CD1c-positive myeloid dendritic cell (primary cell): Measurements from ENCODE around the gene ADARB2.
"Not testable (repeated sequence)": the region's sequence is repeated elsewhere in the genome, so short reads cannot be mapped to it uniquely, and the experiment has no call there.

Experiments
- DNase-seq: peaks from one replicate; pipeline ENCODE4 v3.0.0-alpha.2; 2016; ENCODE audit errors: extremely low spot score

Gene ADARB2

DNA sequence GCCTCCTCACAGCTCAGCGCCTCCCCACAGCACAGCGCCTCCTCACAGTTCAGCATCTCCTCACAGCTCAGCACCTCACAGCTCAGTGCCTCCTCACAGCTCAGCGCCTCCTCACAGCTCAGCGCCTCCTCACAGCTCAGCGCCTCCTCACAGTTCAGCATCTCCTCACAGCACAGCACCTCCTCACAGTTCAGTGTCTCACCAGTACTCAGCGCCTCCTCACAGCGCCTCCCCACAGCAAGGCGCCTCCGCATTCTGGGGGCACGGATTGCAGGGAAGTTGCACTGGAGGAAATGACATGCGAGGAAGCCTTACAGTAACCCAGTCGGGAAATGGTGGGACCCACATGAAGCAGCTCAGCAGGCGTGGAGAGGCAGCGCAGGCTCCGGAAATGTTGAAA, 409.6 kb downstream of the ADARB2 start:
- no peak for DNase-seq

DNA sequence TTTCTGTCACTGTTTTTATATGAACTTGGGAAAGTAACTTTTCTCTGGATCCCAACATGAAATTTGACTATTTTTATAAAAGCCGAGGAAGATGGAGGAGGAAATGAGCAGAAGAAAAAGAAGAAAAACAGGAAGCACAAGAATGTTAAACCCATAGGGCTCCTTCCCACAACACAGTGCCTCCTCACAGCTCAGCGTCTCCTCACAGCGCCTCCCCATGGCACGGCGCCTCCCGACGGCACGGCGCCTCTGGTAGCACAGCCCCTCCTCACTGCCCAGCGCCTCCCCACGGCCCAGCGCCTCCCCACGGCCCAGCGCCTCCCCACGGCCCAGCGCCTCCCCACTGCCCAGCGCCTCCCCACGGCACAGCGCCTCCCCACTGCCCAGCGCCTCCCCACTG, 410.8 kb downstream of the ADARB2 start:
- not testable (repeated sequence) for DNase-seq

DNA sequence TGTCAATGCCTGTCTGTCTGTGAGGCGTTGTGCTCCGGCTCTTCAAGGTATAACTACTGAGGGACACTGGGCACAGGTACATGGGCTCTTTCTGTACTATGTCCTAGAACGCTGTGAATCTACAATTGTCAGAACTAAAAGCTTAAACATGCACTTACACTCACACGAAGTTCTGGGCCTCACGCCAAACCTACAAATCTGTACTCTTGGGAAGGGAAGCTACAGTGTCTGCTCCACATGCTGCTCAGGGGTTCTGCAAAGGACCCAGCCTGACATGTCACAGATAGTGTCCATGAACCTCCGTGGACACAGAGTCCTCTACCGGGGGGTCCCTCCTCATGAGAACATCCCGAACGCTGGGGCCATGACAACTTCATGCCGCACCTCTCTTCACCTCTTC, 412.4 kb downstream of the ADARB2 start:
- no peak for DNase-seq

DNA sequence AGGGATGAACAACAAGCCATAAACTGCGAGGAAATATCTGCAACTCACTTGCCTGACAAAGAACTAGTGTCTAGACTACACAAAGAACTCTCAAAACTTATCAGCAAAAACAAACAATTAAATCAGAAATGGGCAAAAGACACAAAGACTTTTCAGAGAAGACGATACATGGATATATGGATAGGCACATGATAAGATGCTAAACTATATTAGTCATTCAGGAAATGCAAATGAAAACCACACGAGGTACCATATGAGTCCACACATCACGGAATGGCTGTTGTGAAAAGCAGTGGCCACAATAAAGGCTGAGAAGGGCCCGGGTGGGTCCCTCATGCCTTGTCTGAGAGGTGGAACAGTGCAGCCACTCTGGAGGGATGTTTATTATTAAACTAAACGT, 413.4 kb downstream of the ADARB2 start:
- no peak for DNase-seq

DNA sequence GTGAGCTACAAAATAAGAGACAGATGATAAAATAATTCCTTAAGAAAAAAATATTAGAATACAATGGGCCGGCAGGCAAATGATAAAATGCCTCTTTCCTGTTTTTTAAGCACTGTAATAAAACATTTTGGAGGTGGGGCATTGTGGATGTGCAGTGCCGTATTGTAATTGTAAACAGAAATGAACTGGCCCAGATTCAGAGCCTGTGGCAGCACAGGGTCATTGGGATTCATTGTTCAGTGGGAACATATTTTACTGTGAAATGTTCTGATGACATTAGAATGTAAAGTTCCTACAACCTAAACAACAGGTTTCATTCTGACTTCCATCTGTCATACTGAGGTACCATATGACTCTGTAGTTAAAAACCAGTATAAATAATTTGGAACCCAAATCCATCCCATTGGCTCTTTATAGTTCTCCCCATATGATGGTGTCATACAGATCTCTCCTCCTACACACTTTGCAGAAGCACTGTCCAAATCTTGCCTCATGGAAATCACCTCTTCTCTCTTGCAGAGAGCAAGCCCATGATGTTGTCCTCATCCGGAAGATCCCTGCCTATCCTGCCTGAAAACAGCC, 416.5 kb downstream of the ADARB2 start:
- no peak for DNase-seq

DNA sequence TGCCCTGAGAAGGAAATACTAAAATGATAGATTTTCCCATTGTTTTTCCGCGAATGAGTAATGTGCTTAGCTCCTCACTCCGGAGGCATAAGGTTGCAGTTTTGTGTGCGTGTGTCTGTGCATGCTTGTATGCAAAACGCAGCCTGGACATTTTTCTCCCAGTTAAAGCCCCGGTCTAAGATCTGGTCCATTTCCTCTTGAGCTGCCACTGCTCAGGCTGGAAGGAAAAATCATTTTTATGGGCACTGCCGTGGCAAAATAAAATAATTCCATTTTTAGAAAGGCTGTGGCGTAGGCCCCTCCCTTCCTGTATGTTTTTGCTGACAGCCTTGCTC, 420.5 kb downstream of the ADARB2 start:
- no peak for DNase-seq

DNA sequence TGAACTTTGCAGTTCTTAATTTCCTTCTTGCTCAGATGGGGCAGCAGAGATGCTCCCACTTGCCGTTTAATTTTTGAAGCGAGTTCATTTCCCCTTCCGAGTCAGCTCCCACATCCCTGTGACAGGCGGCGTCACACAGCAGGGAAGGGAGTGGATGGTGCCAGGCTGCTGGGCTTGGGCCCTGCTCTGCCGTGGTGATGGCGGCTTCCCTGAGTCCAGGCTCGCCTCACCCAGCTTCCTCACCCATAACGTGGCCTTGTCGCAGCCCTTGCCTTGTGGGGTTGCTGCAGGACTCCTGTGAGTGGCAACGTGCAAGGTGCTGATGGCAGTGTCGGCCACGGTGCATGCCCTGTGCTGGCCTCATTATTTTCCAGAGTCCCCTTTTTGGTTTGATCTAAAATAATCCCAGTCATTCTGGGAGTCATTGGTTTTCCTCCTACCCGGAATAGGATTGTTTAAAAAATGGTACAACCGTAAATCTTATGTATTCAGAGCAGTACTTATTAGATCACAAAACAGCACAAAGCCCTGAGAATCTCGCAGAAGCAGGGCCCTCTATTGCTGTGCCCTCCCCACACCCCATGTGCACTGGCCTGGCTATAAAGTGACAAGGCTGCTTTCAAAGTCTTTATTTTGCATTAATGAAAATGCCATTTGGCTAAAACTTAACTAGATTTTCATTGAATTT, 421.1 kb downstream of the ADARB2 start:
- no peak for DNase-seq

DNA sequence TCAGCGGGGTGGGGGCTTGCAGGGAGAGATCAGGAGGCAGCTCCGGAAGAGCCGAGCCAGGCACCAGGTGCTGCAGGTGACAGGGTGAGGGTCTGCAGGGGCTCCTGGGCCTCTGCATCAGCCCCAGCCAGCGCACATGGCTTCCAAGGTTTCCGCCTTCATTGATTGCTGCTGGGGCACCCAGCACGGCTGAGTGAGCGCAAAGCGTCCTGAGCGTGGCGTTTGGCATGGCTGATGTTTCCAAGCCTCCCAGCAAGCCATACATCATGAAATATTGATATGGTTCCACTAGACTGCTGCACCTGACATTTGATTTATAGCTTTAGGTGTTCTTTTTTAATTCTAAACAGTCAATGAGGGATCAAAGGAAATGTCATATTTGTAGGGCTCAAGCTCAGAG, 422.1 kb downstream of the ADARB2 start:
- no peak for DNase-seq

DNA sequence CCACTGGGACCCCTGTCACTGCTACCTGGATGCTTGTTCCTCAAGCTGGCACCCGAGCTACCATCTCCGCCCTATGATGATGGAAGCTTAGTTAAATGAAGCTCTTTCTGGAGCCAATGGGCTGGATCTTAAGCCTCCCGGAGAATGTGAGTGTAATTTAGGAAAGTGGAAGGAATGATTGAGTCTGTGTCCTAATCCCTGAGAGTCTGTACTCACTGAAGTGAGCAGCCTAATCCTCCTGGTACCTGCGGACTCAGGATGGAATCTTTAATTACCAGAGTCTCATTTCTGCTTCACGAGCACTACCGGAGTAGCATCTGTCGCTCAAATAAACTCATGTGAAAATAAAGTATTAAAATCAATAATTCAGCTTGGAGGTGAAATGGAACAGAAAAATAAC, 425.6 kb downstream of the ADARB2 start:
- DNase-seq, result no peak

DNA sequence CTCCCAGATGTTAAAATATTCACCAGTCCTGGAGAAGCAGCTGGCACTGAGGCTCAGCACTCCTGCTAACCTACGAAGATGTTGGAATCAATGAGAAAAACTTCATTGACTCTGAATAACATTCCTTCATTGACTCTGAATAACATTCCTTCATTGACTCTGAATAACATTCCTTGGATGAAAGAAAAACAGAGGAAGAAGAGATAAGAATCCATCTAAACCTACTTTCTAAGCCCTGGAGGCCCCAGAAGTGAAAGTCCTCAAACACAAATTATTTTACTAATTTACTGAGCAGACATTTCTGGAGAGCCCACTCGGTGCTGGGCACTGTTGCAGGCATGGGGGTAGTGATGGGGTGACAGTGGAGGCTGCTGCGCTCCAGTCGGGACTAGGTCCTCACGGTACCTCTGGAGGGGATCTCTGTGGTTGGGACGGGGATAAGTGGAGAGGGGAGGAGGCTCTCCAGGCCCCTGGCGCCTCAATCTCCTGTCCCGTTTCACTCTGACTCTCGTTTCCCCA, 427.0 kb downstream of the ADARB2 start:
- no peak for DNase-seq

DNA sequence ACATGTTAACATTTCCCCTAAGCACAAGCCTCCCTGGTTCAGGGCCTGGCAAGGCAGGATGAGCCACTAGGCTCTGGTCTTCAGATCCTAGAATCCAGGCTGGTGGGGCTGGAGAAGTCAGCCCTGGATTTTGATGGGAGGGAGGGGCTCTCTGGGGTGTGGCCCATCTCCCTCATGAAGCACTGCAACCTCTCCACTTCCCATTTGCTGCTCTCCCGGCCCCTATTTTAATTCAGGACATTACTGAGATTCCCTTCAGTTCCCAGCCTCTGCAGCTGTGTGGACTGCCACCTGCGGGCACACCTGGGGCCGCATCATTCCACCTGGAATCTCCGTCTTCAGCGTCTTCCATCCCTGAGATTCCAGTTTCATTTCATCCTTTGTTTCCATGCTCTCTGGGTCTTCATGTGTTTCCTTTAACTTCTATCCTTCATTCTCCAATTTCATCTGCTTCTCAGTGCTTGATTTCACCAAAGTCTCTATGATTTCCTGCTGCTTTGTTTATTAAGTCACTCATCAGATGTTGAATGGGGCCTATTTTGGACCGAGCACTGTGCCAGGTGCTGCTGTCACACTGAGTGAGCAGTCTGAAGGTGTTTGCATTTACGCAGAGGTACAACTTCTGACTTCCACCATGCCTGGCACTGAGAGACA, 427.6 kb downstream of the ADARB2 start:
- no peak for DNase-seq

DNA sequence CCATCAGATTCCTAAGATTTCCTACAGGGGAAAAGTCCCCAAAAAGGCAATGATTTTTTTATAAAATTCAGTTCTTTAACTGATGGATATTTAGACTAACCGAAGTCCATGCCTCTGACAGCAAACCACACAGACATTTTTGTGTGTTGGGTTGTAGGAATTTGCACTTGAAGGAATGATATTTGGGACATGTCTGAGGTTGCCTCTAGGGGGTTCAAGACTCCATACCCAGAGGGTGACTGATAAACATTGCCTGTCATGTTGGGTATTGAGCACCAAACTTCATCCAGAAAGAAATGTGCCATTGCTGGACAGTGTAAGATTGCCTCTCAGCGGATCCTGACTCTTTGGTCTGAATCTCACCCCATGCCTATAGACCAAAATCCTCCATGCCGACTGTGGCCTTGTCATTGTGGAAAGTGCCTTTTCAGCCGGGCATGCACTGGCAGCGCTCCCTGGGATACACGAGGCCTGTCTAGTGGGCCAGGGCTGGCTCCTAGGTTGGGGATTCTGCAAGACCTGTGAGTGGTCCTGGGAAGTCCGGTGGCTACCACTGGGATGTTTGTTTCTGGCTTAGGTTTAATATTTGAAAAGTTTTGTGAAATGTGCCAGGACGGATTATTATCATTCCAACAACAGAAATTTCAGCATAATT, 428.2 kb downstream of the ADARB2 start:
- DNase-seq, result no peak

DNA sequence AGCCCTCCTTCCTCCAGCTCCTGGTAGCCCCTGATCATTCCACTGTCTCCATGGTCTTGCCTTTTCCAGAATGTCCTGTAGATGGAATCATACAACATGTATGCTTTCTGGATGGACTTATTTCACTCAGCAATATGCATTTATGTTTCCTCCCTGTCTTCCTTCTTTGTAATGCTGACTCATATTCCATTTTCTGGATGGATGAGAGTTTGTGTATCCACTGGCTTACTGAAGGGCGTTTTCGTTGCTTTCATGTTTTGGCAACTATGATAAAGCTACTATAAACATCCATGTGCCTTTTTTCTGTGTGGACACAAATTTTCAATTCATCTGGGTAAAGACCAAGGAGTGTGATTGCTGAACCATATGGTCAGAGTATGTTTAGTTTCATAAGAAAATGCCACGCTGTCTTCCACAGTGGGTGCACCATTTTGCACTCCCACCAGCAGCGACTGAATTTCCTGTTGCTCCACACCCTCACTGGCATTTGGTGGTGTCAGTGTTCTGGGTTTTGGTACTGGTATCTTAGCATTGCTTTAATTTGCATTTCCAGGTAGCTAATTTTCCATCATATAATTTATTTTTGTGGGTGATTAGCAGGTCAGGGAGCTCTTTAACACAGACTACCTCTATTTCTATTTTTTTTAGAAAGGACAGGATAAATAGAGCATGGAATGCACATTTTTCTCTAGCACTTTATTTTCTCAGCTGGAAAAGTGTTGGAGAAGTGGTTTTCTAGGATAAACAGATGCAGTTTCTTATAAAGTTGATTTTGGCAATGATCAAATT, 429.0 kb downstream of the ADARB2 start:
- DNase-seq, result no peak

DNA sequence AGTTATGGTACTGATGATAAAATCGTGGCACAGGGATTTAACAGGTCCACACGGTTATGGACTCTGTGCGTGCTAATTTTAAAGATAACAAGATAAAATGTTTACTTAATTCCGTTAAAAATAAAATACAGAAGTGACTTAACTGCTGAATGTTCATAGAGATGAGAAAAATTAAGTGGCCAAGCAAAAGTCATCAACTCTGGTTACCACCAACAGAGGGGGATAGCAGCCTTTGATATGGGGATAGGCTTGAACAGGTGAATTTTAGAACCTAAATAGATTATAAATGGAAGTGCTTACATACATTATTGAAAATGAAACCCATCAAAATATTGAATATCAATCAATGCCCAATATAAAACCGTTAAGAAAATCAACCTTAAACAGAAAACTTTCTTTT, 436.2 kb downstream of the ADARB2 start:
- DNase-seq, result no peak

DNA sequence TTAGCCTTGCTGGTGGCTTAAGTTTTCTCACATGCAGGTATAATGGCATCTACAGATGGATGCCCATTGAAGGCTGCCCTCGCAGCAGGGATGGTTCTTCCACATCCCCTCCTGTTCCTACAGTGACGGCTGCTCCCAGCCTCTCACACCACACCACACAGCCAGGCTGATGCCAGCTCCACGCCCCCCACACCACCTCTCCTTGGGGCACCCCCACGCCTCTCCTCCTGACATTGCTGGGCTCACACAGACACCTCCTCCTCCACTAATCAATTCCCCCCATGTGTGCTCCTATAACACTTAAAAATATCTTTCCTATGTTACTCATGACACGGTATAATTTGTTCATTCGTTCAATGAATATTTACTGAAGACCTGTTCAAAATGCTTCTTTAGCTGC, 437.1 kb downstream of the ADARB2 start:
- DNase-seq, result no peak

DNA sequence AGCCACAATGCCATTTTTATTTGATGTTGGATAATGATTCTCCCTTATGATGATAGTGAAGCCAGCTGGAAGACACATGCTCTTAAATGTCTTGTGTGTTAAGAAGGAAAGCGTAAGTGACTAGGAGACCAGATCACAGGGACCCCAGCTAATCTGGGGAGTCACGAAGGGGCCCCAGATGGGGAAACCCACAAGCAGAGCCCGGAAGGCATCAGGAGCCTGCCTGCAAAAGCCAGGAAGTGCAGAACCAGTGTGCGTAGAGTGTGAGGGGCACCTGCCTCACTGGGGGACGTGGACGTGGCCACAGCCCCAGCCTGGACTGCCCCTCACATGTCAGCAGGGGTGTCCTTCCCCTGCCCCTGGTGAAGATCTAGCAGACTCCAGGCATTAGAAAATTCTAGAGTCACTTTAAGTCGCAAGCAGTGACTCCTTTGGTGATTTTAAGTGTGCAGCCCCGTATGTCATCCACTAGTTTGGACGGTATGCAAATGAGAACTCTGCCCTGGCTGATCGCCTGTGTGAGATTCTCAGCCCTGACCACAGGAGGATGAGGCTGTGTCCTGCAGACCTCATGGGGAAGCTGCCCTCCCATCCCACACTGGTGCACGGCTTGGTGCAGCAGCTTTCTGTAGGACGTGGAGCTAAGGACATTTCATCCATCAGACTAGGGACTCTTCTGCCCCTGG, 438.1 kb downstream of the ADARB2 start:
- DNase-seq, result no peak

DNA sequence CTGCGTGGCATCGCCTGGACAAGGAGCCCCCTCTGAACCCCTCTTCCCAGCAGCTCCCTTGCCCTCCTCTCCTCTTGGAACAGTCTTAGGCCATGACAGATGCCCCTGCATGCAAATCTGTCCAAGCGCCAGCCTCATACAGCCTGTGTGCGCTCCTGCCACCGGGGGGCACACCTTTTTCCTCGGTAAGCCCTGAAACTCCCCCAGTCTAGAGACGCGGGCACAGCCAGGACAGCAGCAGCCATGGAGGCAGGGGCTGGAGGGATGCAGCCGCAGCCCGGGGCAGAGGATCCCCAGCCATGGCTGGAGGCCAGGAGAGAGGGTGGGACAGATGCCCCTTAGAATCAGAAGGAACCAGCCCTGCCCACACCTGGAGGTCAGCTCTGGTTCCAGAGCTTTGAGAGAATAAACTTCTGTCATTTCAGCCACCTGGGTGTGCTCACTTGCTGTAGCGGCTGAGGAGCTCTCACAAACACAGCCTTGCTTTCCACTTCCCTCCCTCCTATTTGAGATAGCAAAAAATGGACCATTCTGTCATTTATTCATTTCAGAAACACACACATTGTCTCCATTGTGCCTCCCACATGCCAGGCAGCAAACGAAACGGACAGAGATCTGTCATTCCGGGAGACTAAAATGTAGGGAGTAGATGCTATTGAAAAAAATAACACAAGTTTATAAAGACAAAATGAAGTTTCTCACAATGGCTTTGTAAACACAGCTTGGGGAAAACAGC, 439.6 kb downstream of the ADARB2 start:
- no peak for DNase-seq

DNA sequence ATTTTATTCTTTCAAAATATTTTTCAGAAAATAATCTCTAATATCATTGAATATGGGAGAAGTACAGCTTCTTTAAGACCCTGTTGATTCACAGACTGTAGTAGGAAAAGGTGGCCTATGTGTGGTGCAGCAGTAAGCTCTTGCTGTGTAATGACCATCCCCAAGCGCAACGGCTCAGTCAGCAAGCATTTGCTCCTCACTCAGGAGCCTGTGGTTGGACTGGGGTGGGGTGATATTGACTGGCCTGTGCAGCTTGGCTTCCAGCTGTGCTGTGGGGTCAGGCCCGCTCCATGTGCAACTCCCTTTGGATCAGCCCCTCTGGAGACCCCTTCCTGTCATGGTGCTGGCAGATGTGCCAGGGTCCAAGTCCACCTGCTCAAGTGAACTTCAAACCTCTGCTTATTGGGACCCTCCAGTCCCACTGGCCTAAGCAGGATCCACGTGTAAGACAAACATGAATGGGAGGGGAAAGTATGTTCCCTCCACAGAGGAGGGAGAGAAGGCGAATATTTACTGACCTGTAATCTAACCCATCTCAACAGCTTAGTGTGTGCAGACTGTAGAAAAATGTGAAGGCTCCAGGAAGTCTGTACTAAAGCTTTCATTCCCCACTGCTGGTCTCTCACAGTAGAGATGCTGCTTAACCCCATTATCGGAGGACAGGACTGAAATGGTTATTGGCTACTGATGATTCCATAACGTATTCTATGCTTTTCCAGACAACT, 441.4 kb downstream of the ADARB2 start:
- DNase-seq, result no peak

DNA sequence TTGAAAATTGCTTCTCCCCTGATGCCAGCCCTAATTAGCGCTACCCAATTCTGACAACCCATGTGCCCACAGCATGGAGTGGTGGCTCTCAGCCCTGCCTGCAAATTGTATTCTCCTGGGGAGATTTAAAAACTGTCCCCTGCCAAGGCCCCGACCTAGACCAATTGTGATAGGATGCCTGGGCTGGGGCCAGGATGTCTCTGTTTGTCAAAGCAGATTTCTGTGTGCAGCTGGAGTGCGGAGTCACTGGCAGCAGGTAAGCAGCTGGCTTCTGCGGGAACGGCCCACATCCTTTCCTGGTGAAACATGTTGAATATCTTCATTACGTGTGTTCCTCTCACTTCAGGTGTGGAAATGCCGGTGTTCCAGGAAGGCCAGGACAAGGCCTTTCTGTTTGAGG, 442.6 kb downstream of the ADARB2 start:
- no peak for DNase-seq
